Measurements from ENCODE around the gene XYLT1. TPM values are rescaled to one million over a fixed set of nuclear protein-coding genes. Genes with fewer than 3 reads are reported as not detected.

XYLT1 gene
- polyA plus RNA-seq, 1 donor (not counting 4 experiments of a cell fraction or from before 2014, with no cell fraction given) = 4.4 TPM

DNA sequence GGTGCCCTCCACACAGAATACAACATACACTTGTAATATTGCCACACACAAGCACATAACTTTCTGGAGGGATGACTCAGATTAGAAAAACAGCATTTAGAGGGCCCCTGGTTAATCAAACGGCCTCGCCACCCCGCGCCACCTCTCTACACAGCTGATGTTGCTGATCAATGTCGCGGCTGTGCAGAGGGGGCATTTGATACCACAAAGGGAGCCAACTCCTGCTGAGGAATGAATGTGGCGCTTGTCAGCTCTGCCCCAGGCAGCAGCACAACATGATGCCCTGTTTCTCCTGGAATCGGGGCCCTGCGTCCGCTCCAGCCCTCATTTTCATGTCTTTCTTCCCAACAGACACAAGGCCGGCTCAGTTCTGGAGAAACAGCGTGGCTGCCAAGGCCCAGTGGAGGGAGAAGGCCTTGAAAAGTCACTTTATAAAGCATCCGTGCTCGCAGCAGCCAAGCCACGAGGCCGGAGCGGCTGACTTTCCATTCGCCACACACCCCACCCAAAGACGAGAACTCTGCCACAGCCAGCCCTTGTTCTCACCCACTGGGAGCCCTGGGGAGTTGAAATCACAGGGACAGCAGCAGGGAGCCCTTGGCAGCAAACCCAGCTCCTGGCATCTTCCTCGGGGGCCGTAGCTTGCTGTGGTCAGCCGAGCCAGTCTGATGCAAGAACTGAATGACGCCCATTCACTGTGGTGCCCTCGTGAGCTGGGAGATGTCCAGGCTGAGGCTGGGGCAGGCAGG, 65.6 kb downstream of the XYLT1 start:
- Histone ChIP-seq H3K79me2 (ENCODE audit: control insufficient read depth, insufficient read depth, low read length) (no peaks in the 10 kb centered on the region), H3K9me3 (ENCODE audit: control insufficient read depth, low read depth, low read length) (no peaks in the 10 kb centered on the region), H3K4me1 (ENCODE audit: control insufficient read depth, extremely low read depth, insufficient read depth, low read length) (no peaks in the 10 kb centered on the region), H4K20me1 (ENCODE audit: control insufficient read depth, extremely low read depth, insufficient read depth, low read length) (no peaks in the 10 kb centered on the region), H3K27me3 (ENCODE audit: control insufficient read depth, extremely low read depth, insufficient read depth, low read length) (no peaks in the 10 kb centered on the region), H3K27ac (ENCODE audit: control insufficient read depth, insufficient read depth, low read length) (no peak overlapping the region), H3K9ac (ENCODE audit: control insufficient read depth, extremely low read depth, insufficient read depth, low read length) (no peak overlapping the region), H3K9me1 (ENCODE audit: control insufficient read depth, extremely low read depth, insufficient read depth, low read length) (no peaks in the 10 kb centered on the region), H2AFZ (ENCODE audit: control insufficient read depth, low read length) (no peak overlapping the region), H3K4me3 (ENCODE audit: control insufficient read depth in 2 of 3, extremely low read depth in 1 of 3, insufficient read depth in 2 of 3, low read depth in 1 of 3, low read length in 3 of 3) (no peak overlapping the region), H3K4me2 (ENCODE audit: control insufficient read depth, extremely low read depth, insufficient read depth, low read depth, low read length) (no peak overlapping the region), H3K36me3 (ENCODE audit: control insufficient read depth in 2 of 2, extremely low read depth in 1 of 2, insufficient read depth in 2 of 2, low read length in 2 of 2) (no peaks in the 10 kb centered on the region)
- no peak for TF ChIP-seq EZH2 (IDR thresholded peaks at IDR 0.05; ENCODE audit: low read length)
- TF ChIP-seq, protein P1, sequence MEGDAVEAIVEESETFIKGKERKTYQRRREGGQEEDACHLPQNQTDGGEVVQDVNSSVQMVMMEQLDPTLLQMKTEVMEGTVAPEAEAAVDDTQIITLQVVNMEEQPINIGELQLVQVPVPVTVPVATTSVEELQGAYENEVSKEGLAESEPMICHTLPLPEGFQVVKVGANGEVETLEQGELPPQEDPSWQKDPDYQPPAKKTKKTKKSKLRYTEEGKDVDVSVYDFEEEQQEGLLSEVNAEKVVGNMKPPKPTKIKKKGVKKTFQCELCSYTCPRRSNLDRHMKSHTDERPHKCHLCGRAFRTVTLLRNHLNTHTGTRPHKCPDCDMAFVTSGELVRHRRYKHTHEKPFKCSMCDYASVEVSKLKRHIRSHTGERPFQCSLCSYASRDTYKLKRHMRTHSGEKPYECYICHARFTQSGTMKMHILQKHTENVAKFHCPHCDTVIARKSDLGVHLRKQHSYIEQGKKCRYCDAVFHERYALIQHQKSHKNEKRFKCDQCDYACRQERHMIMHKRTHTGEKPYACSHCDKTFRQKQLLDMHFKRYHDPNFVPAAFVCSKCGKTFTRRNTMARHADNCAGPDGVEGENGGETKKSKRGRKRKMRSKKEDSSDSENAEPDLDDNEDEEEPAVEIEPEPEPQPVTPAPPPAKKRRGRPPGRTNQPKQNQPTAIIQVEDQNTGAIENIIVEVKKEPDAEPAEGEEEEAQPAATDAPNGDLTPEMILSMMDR (optimal IDR thresholded peaks at IDR 0.05 in 1 of 3, IDR thresholded peaks at IDR 0.05 in 1 of 3, conservative IDR thresholded peaks at IDR 0.05 in 1 of 3; ENCODE audit: extremely low read depth in 1 of 3, insufficient read depth in 2 of 3, low read length in 3 of 3) = no peak
- dilution Hi-C loops (cut with MboI; ENCODE audit: extremely low pct_ligation_motif_present, low sequenced_read_pairs) = no loop called here
- FAIRE-seq = no peak
- no peak for DNase-seq (ENCODE audit: low read depth, low spot score)

DNA sequence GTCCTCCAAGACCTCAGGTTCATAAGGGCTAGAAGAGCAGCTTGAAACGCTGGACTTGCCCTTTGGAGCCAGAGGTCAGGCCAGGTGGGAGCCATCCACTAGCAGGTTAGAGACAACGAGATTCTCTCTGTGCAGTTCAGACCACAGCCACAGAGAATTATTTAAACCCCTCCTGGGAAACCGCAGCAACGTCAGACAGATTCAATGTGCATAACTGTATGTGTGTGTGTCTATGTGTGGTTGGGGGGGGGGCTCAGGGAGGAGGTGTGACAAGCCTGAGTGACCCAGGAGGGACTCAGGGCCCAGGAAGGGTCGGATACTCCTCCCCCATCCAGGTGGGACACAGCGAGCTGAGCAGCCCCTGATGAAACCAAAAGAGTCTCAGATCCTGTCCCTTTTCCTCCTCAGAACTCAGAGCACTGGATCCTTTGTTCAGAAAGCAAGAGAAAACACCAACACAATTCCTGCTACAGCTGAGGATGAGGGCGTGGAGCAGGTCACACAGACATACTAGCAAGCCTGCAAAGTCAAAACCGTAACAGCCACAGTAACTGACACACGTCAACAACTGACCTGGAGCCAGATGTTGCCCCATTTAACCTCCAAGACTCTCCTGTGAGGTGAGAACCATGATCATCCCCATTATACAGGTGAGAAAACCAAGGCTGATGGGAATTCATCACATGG, 66.8 kb downstream of the XYLT1 start:
- dilution Hi-C loops (cut with MboI; ENCODE audit: extremely low pct_ligation_motif_present, low sequenced_read_pairs) = no loop called here
- Histone ChIP-seq H3K4me2 (ENCODE audit: control insufficient read depth, extremely low read depth, insufficient read depth, low read depth, low read length) (no peak overlapping the region), H3K36me3 (ENCODE audit: control insufficient read depth in 2 of 2, extremely low read depth in 1 of 2, insufficient read depth in 2 of 2, low read length in 2 of 2) (no peaks in the 10 kb centered on the region), H3K9me1 (ENCODE audit: control insufficient read depth, extremely low read depth, insufficient read depth, low read length) (no peaks in the 10 kb centered on the region), H3K79me2 (ENCODE audit: control insufficient read depth, insufficient read depth, low read length) (no peaks in the 10 kb centered on the region), H3K4me1 (ENCODE audit: control insufficient read depth, extremely low read depth, insufficient read depth, low read length) (no peaks in the 10 kb centered on the region), H2AFZ (ENCODE audit: control insufficient read depth, low read length) (no peak overlapping the region), H3K27ac (ENCODE audit: control insufficient read depth, insufficient read depth, low read length) (no peak overlapping the region), H3K9ac (ENCODE audit: control insufficient read depth, extremely low read depth, insufficient read depth, low read length) (no peak overlapping the region), H3K27me3 (ENCODE audit: control insufficient read depth, extremely low read depth, insufficient read depth, low read length) (no peaks in the 10 kb centered on the region), H4K20me1 (ENCODE audit: control insufficient read depth, extremely low read depth, insufficient read depth, low read length) (no peaks in the 10 kb centered on the region), H3K4me3 (ENCODE audit: control insufficient read depth in 2 of 3, extremely low read depth in 1 of 3, insufficient read depth in 2 of 3, low read depth in 1 of 3, low read length in 3 of 3) (no peak overlapping the region), H3K9me3 (ENCODE audit: control insufficient read depth, low read depth, low read length) (no peaks in the 10 kb centered on the region)
- TF ChIP-seq, protein P1 (optimal IDR thresholded peaks at IDR 0.05 in 1 of 3, IDR thresholded peaks at IDR 0.05 in 1 of 3, conservative IDR thresholded peaks at IDR 0.05 in 1 of 3; ENCODE audit: extremely low read depth in 1 of 3, insufficient read depth in 2 of 3, low read length in 3 of 3) = no peak
- TF ChIP-seq EZH2 (IDR thresholded peaks at IDR 0.05; ENCODE audit: low read length) = no peak
- FAIRE-seq (no peak), DNase-seq (ENCODE audit: low read depth, low spot score) (no peak)
